ENCODE measurements around the gene PTP4A2. TPM values are rescaled to one million over a fixed set of nuclear protein-coding genes. Genes with fewer than 3 reads are reported as not detected.

Gene PTP4A2
- total RNA-seq, 6 donors from 2014 or later: 71.6 to 279 (median 148) TPM

DNA sequence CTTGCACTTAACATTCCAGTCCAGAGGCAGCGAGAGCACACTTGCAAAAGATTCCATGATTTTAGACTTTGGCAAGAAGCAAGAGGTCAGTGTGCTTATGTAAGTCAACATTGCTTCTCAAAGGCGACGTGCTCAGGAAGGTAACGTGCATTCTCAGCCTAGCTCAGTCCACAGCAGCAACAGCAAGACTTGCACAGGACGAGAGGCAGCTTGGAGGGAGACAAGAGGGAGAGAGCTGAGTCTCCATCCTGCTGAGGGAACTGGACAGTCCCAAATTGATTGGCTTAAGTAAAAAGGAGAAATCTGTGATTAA is 56.5 kb downstream of the PTP4A2 start:
- peak in 1 of 2 donors; percentile 40 for DNase-seq
- ATAC-seq (ENCODE audit: low FRiP score in 2 of 2): peak in 1 of 2 donors; percentile 68
- 44 to 64% methylated on average over 5 of the region's 5 CpGs for WGBS, 2 donors
- Histone ChIP-seq H3K9me3 (no peaks in the 10 kb centered on the region), H3K36me3 (no peaks in the 10 kb centered on the region), H3K4me3 (no peak overlapping the region), H3K27ac (no peak overlapping the region), H3K4me1 (peaks cover 0 to 8% (median 5%) of the 10 kb centered on the region in 4 donors), H3K27me3 (no peaks in the 10 kb centered on the region)
- TF ChIP-seq EP300 (IDR thresholded peaks at IDR 0.05) (no peak), POLR2AphosphoS5 (IDR thresholded peaks at IDR 0.05) (no peak), POLR2A (IDR thresholded peaks at IDR 0.05) (no peak)
- TF ChIP-seq, protein P1, sequence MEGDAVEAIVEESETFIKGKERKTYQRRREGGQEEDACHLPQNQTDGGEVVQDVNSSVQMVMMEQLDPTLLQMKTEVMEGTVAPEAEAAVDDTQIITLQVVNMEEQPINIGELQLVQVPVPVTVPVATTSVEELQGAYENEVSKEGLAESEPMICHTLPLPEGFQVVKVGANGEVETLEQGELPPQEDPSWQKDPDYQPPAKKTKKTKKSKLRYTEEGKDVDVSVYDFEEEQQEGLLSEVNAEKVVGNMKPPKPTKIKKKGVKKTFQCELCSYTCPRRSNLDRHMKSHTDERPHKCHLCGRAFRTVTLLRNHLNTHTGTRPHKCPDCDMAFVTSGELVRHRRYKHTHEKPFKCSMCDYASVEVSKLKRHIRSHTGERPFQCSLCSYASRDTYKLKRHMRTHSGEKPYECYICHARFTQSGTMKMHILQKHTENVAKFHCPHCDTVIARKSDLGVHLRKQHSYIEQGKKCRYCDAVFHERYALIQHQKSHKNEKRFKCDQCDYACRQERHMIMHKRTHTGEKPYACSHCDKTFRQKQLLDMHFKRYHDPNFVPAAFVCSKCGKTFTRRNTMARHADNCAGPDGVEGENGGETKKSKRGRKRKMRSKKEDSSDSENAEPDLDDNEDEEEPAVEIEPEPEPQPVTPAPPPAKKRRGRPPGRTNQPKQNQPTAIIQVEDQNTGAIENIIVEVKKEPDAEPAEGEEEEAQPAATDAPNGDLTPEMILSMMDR (IDR thresholded peaks at IDR 0.05): no peak

DNA sequence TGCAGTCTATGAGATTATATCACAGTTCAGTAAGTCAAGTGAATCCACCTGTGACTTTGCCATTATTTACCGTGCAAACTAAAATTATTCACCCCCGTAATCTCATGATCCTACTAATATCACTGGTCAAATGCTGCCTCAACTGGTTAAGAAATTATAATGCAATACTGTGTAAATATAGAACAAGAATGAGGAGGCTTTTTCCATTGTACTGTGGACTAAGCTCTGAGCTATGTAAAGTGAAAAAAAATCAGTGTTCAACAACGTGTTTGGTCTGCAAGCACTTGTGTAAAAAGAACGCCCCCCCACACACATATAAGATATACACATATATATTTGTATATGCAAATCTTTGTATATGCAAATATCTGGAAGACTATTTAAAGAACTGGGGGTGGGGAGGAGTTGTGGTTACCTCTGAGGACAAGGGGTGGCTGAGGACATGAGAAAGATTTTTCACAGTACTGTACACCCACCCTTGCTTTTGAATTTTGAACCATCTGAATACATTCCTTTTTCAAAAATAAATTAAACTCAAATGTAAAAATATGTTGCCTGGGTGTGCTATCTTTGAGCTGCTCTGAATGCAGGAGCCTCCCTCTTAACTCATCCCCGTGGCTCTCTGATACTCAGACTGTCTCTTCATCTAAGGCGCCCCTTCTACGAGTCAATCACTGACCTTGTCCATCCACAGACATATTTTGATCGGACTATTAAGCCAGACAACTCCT is 57.0 kb downstream of the PTP4A2 start:
- no peak for DNase-seq
- Histone ChIP-seq H3K4me1 (peaks cover 0 to 8% (median 5%) of the 10 kb centered on the region in 4 donors), H3K4me3 (no peak overlapping the region), H3K27ac (no peak overlapping the region), H3K9me3 (no peaks in the 10 kb centered on the region), H3K27me3 (no peaks in the 10 kb centered on the region), H3K36me3 (no peaks in the 10 kb centered on the region)
- no peak for ATAC-seq (ENCODE audit: low FRiP score in 2 of 2)
- 52 to 66% methylated on average over 8 of the region's 8 CpGs for WGBS, 2 donors
- TF ChIP-seq, protein P1 (IDR thresholded peaks at IDR 0.05): no peak

DNA sequence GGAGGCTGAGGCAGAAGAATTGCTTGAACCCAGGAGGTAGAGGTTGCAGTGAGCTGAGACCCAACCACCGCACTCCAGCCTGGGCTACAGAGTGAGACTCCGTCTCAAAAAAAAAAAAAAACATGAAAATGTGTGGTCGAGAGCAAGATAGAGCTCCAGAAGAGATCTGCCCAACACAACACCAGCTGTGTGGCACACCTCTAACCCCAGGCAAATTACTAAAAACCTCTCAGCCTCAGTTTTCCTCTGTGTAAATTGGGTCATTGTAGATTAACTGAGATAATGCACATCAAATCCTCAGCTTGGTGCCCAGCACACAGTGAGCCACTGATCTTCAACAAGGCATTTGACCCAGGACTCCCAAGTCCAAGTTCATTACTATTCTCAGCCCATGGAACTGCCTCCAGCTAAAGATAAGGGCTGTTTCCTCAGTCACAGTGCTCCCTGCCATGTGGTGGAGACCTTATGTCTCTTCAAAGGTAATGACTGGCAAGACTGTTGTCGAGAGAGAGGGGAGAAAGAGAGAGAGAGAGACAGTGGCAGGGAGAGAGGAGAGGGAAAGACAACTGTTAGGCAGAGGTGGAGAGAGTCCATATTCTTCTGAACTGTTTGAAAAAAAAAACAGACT is 58.1 kb downstream of the PTP4A2 start:
- no peak for TF ChIP-seq EP300 (IDR thresholded peaks at IDR 0.05)
- TF ChIP-seq, protein P1 (IDR thresholded peaks at IDR 0.05): no peak
- no peak for TF ChIP-seq POLR2A (IDR thresholded peaks at IDR 0.05)
- no peak for TF ChIP-seq POLR2AphosphoS5 (IDR thresholded peaks at IDR 0.05)
- WGBS, 2 donors: 72 to 75% methylated on average over 4 of the region's 4 CpGs
- Histone ChIP-seq H3K27ac (no peak overlapping the region), H3K4me1 (peaks cover 0 to 8% (median 5%) of the 10 kb centered on the region in 4 donors), H3K4me3 (no peak overlapping the region), H3K9me3 (no peaks in the 10 kb centered on the region), H3K27me3 (no peaks in the 10 kb centered on the region), H3K36me3 (no peaks in the 10 kb centered on the region)
- no peak for ATAC-seq (ENCODE audit: low FRiP score in 2 of 2)
- no peak for DNase-seq

DNA sequence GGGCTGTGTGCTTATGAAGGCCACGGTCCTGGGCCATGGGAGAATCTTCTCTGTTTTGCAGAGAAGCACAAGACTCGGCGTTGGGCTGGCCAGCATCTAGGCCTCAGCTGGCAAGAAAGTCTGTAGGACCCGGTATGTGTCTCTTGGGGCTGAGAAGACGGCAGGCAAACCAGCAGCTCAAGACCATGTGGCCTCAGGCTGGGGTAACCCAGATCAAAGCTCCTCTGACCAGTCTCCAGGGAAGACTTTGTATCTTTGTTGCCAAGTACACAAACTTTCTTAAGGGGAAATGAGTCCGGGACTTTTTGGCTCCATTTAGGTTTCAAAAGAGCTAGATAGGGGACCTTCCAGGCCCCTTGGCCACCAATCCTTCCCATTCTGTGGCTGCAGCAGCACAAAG is 60.1 kb downstream of the PTP4A2 start:
- 73 to 79% methylated on average over 3 to 6 of the region's 6 CpGs for WGBS, 2 donors
- no peak overlapping the region for H3K4me3 ChIP-seq
- H3K27me3 ChIP-seq: no peaks in the 10 kb centered on the region
- DNase-seq (no peak), ATAC-seq (ENCODE audit: low FRiP score in 2 of 2) (no peak)
- TF ChIP-seq POLR2A (IDR thresholded peaks at IDR 0.05): no peak
- no peak for TF ChIP-seq POLR2AphosphoS5 (IDR thresholded peaks at IDR 0.05)
- TF ChIP-seq, protein P1 (IDR thresholded peaks at IDR 0.05): no peak
- TF ChIP-seq EP300 (IDR thresholded peaks at IDR 0.05): no peak
- H3K36me3 ChIP-seq: no peaks in the 10 kb centered on the region
- peaks cover 0 to 8% (median 5%) of the 10 kb centered on the region in 4 donors for H3K4me1 ChIP-seq
- no peak overlapping the region for H3K27ac ChIP-seq
- no peaks in the 10 kb centered on the region for H3K9me3 ChIP-seq

DNA sequence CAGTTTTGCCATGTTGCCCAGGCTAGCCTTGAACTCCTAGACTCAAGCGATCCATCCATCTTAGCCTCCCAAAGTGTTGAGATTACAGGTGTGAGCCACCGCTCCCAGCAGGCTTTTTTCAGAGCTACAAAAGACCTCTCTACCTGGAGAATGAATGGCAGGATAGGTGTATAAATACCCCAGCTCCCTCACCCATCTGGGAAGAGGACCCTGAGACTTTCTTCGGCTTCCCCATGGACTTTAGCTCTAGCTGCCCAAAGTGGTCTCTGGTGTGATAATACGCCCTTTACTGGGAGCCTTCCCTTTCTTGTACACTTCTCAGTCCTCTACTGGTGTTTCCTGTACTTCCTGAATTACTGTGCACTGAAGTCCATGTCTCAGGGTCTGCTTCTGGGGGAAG is 60.6 kb downstream of the PTP4A2 start:
- ATAC-seq (ENCODE audit: low FRiP score in 2 of 2) (no peak), DNase-seq (no peak)
- no peak overlapping the region for H3K27ac ChIP-seq
- 68 to 91% methylated on average over 4 of the region's 4 CpGs for WGBS, 2 donors
- H3K4me3 ChIP-seq: no peak overlapping the region
- H3K9me3 ChIP-seq: no peaks in the 10 kb centered on the region
- H3K27me3 ChIP-seq: no peaks in the 10 kb centered on the region
- TF ChIP-seq POLR2A (IDR thresholded peaks at IDR 0.05) (no peak), EP300 (IDR thresholded peaks at IDR 0.05) (no peak), POLR2AphosphoS5 (IDR thresholded peaks at IDR 0.05) (no peak)
- TF ChIP-seq, protein P1 (IDR thresholded peaks at IDR 0.05): no peak
- no peaks in the 10 kb centered on the region for H3K36me3 ChIP-seq
- H3K4me1 ChIP-seq: peaks cover 0 to 8% (median 5%) of the 10 kb centered on the region in 4 donors

All from upper lobe of left lung (tissue), 6 donors.